Activated CD4-positive, alpha-beta T cell treated with anti-CD3 and anti-CD28 coated beads, Interleukin-2, amount 10 ng/mL, durations not matched to agents 7 days and 5 days (primary cell): Measurements from ENCODE around the gene SMIM35. TPM values are rescaled to one million over a fixed set of nuclear protein-coding genes. Genes with fewer than 3 reads are reported as not detected.
A peak's percentile ranks its signal among the peaks of the same experiment; 100 is the strongest.
"Not testable (repeated sequence)": the region's sequence is repeated elsewhere in the genome, so short reads cannot be mapped to it uniquely, and the experiment has no call there.

Experiments
- CTCF ChIA-PET: fragments of 350-600 bp; sonication (Branson Sonifier 250); formaldehyde crosslinking; loops from one replicate; lab custom pipeline; 2021; ENCODE audit warnings: antibody characterized with exemption; lab: Charles Lee
- POLR2A ChIA-PET: fragments of 350-600 bp; sonication (Branson Sonifier 250); formaldehyde crosslinking; loops from one replicate; lab custom pipeline; 2021; ENCODE audit warnings: antibody characterized with exemption; lab: Charles Lee
- DNase-seq: peaks from one replicate; pipeline ENCODE4 v3.0.0-alpha.2; 2020
- H3K27ac Mint-ChIP-seq: one replicate; pipeline ENCODE4 v1.8.0; 2021; ENCODE audit warnings: mild to moderate bottlenecking, moderate library complexity, mixed read lengths
- H3K27me3 Mint-ChIP-seq: one replicate; pipeline ENCODE4 v1.8.0; 2021; ENCODE audit warnings: mixed read lengths
- H3K36me3 Mint-ChIP-seq: one replicate; pipeline ENCODE4 v1.8.0; 2021; ENCODE audit warnings: low read depth, mixed read lengths
- H3K4me1 Mint-ChIP-seq: one replicate; pipeline ENCODE4 v1.8.0; 2021; ENCODE audit warnings: mixed read lengths
- H3K4me3 Mint-ChIP-seq: one replicate; pipeline ENCODE4 v1.8.0; 2021; ENCODE audit warnings: mild to moderate bottlenecking, moderate library complexity, mixed read lengths
- H3K9me3 Mint-ChIP-seq: one replicate; pipeline ENCODE4 v1.8.0; 2021; ENCODE audit warnings: mixed read lengths
- total RNA-seq, 2 experiments: library from RNA; stranded (reverse); gene quantifications; one replicate each; pipeline ENCODE4 v1.2.3, GENCODE V29; 2021

Gene SMIM35
- total RNA-seq, 2 experiments from 2014 or later: 0.27 TPM

- H3K27me3 Mint-ChIP-seq: not testable (repeated sequence)
- ChIA-PET CTCF (interaction anchor here (0.6 to 1.7 kb wide), 8 partner anchors 8 to 184 kb away, joined by 3 to 8 read pairs (median 4); no protein-coding TSS in a partner anchor), POLR2A (interaction anchor here (0.5 kb wide), 1 partner anchor 44 kb away, joined by 3 read pairs; no protein-coding TSS in a partner anchor)
- peaks cover 93% of the 10 kb centered on the region for H3K4me1 Mint-ChIP-seq
- H3K27ac Mint-ChIP-seq: peak overlapping the region; percentile 90
- peak overlapping the region; percentile 58 for H3K4me3 Mint-ChIP-seq
- H3K9me3 Mint-ChIP-seq: peaks cover 17% of the 10 kb centered on the region
- peak; percentile 46 for DNase-seq
- H3K36me3 Mint-ChIP-seq: peaks cover 29% of the 10 kb centered on the region
Observed at GRCh38 chr11:118007563-118008270, 79.0 kb downstream of the SMIM35 start.

DNA sequence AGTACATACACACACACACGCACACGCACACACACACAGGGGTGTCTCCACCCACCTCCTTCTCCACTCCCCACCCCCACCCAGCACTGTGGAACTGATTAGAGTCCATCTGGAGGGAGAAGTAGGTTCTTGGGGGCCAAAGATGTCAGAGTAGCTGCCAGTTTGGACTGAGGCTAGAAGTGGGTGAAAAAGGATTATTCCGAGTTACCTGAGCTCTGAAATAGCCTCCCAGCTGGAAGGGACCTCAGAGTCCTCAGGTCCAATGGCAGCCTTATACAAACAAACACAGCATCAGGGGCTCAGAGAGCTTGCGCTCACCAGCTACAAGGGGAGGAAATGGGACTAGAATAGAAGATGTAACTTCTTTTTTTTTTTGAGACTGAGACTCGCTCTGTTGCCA lies 79.7 kb downstream of the SMIM35 start:
- Mint-ChIP-seq H3K27me3 (no peaks in the 10 kb centered on the region), H3K36me3 (peaks cover 33% of the 10 kb centered on the region), H3K4me1 (peaks cover 93% of the 10 kb centered on the region), H3K9me3 (peaks cover 17% of the 10 kb centered on the region), H3K27ac (peak overlapping the region; percentile 90), H3K4me3 (peak overlapping the region; percentile 29)
- CTCF ChIA-PET: interaction anchor here (1.0 to 1.7 kb wide), 7 partner anchors 9 to 183 kb away, joined by 3 to 8 read pairs (median 4); no protein-coding TSS in a partner anchor
- POLR2A ChIA-PET: interaction anchor here (0.5 kb wide), 1 partner anchor 43 kb away, joined by 3 read pairs; no protein-coding TSS in a partner anchor
- no peak for DNase-seq

DNA sequence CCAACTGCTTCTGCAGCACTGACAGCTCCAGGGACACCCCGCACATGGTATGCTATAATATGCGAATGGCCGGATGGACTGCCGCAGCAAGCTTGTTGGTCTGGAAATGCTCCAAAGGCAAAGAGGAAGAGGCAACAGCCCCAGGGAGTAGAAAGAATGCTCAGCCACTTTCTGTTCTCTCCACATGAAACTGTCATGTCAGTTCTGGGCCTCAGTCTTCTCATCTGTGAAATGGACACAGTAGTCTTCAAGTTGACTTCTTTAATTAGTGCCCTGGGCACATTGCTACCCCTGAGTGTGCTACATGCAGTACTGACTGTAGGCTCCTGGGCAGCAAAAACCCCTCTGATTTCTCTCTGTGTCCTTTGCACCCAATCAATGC lies 80.6 kb downstream of the SMIM35 start:
- H3K27ac Mint-ChIP-seq: peak overlapping the region; percentile 90
- H3K4me3 Mint-ChIP-seq: no peak overlapping the region
- POLR2A ChIA-PET: no interaction called here

GRCh38 chr11:118005224-118006152 lies 81.3 kb downstream of the SMIM35 start:
- Mint-ChIP-seq H3K27me3 (no peaks in the 10 kb centered on the region), H3K9me3 (peaks cover 17% of the 10 kb centered on the region), H3K4me3 (no peak overlapping the region), H3K27ac (peak overlapping the region; percentile 90), H3K4me1 (peaks cover 100% of the 10 kb centered on the region), H3K36me3 (peaks cover 46% of the 10 kb centered on the region)
- ChIA-PET CTCF (interaction anchor here (0.9 to 5.7 kb wide), 9 partner anchors 10 to 51 kb away, joined by 3 to 39 read pairs (median 4); no protein-coding TSS in a partner anchor), POLR2A (no interaction called here)
- no peak for DNase-seq

More for the DNA sequence above, 80.6 kb downstream of the SMIM35 start:
- Mint-ChIP-seq H3K36me3 (peaks cover 39% of the 10 kb centered on the region), H3K9me3 (peaks cover 17% of the 10 kb centered on the region), H3K4me1 (peaks cover 94% of the 10 kb centered on the region), H3K27me3 (no peaks in the 10 kb centered on the region)
- no peak for DNase-seq
- CTCF ChIA-PET: interaction anchor here (1.3 to 5.7 kb wide), 5 partner anchors 9 to 46 kb away, joined by 4 to 39 read pairs (median 6); no protein-coding TSS in a partner anchor

DNA sequence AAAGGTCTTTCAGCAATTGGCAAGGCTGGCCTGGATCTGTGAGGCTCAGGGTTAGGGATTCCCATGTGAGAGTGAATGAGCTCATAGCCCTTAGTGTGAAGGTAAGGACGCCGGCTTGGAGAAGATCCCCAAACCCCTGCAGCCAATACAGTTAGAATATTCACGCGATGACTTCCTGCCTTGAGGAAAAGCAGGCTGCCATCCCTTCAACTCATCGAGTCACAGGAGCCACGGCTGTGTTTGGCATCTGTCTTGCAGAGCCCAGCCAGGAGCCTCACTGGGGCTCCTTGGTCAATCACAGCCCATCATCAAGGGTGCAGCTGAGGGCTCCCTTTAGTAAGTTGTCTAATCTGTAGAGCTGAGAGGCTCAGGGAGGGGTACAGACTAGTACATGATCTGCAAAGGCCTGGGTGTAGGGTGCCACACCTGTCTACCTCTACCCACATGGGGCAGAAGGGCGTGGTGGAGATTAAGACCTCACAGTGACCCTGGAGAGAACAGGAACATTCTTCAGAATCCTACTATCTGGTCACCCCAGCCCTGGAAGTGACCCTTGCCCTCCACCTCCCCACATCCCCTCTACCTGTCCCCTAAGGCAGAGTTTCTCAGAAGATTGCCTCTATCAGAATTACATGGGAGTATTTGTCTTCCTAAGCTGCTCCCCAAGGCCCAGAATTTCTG lies 82.1 kb downstream of the SMIM35 start:
- ChIA-PET POLR2A (no interaction called here), CTCF (interaction anchor here (0.9 to 5.7 kb wide), 8 partner anchors 11 to 50 kb away, joined by 3 to 39 read pairs (median 4); no protein-coding TSS in a partner anchor)
- Mint-ChIP-seq H3K4me1 (peaks cover 100% of the 10 kb centered on the region), H3K9me3 (peaks cover 17% of the 10 kb centered on the region), H3K4me3 (no peak overlapping the region), H3K27ac (peak overlapping the region; percentile 90), H3K27me3 (no peaks in the 10 kb centered on the region), H3K36me3 (peaks cover 54% of the 10 kb centered on the region)
- DNase-seq: no peak

- peak overlapping the region; percentile 58 for H3K4me3 Mint-ChIP-seq
- H3K9me3 Mint-ChIP-seq: peaks cover 17% of the 10 kb centered on the region
- CTCF ChIA-PET: interaction anchor here (1.1 to 5.7 kb wide), 5 partner anchors 12 to 56 kb away, joined by 3 to 40 read pairs (median 25); partner anchors contain the start of gene IL10RA
- POLR2A ChIA-PET: no interaction called here
- H3K36me3 Mint-ChIP-seq: peaks cover 65% of the 10 kb centered on the region
- no peaks in the 10 kb centered on the region for H3K27me3 Mint-ChIP-seq
- DNase-seq: no peak
- H3K4me1 Mint-ChIP-seq: peaks cover 100% of the 10 kb centered on the region
- H3K27ac Mint-ChIP-seq: peak overlapping the region; percentile 90
Observed at GRCh38 chr11:118003456-118003855, 83.3 kb downstream of the SMIM35 start.

GRCh38 chr11:118002541-118003423 lies 84.0 kb downstream of the SMIM35 start:
- Mint-ChIP-seq H3K27ac (peak overlapping the region; percentile 90), H3K36me3 (peaks cover 71% of the 10 kb centered on the region), H3K9me3 (peaks cover 17% of the 10 kb centered on the region), H3K4me1 (peaks cover 100% of the 10 kb centered on the region), H3K27me3 (no peaks in the 10 kb centered on the region), H3K4me3 (peak overlapping the region; percentile 58)
- DNase-seq: peak; percentile 60
- POLR2A ChIA-PET: interaction anchor here (0.7 to 2.1 kb wide), 5 partner anchors 15 to 52 kb away, joined by 3 to 8 read pairs (median 3); partner anchors contain the start of gene IL10RA
- CTCF ChIA-PET: interaction anchor here (0.9 to 5.7 kb wide), 7 partner anchors 9 to 186 kb away, joined by 3 to 40 read pairs (median 12); partner anchors contain the start of gene IL10RA

DNA sequence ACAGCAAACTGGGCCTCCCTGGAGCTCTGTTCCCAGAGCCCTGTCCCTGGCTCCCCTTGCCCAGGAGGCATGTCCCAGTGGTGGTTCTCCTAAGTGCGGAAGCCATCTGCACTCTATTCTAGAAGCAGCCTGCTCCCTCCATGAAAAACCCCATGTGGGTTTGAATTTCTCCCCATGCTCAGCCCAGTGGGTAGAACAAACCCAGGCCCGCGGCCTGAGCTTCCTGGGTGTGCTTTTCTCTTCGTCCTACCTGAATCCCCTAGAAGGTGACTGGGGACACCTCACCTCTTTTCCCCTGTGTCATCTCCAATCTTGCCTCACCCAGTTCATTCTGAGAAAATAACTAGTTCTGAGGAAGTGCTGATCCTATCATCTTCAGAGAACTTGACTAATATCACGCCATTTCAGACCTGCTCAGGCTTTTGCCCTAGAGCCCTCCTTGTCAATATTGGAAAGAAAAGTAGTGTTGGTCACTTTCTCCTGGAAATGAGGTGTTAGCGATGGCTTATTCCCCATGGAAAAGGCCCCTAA lies 84.7 kb downstream of the SMIM35 start:
- Mint-ChIP-seq H3K27ac (peak overlapping the region; percentile 90), H3K9me3 (peaks cover 17% of the 10 kb centered on the region), H3K27me3 (no peaks in the 10 kb centered on the region), H3K36me3 (peaks cover 78% of the 10 kb centered on the region), H3K4me1 (peaks cover 100% of the 10 kb centered on the region), H3K4me3 (peak overlapping the region; percentile 58)
- POLR2A ChIA-PET: interaction anchor here (0.7 to 2.1 kb wide), 8 partner anchors 15 to 51 kb away, joined by 3 to 8 read pairs (median 3); partner anchors contain the start of gene IL10RA
- peak; percentile 71 for DNase-seq
- CTCF ChIA-PET: interaction anchor here (0.6 to 5.7 kb wide), 8 partner anchors 10 to 185 kb away, joined by 3 to 40 read pairs (median 9); partner anchors contain the start of gene IL10RA

- POLR2A ChIA-PET: interaction anchor here (0.6 to 2.1 kb wide), 7 partner anchors 14 to 51 kb away, joined by 3 to 8 read pairs (median 3); no protein-coding TSS in a partner anchor
- H3K36me3 Mint-ChIP-seq: peaks cover 82% of the 10 kb centered on the region
Observed at GRCh38 chr11:118001494-118001971, 85.2 kb downstream of the SMIM35 start.

GRCh38 chr11:118000850-118001228 lies 85.9 kb downstream of the SMIM35 start:
- H3K4me3 Mint-ChIP-seq: no peak overlapping the region
- H3K4me1 Mint-ChIP-seq: peaks cover 97% of the 10 kb centered on the region
- H3K9me3 Mint-ChIP-seq: peaks cover 17% of the 10 kb centered on the region
- peaks cover 85% of the 10 kb centered on the region for H3K36me3 Mint-ChIP-seq
- CTCF ChIA-PET: interaction anchor here (1.2 to 5.7 kb wide), 5 partner anchors 13 to 51 kb away, joined by 3 to 40 read pairs (median 25); partner anchors contain the start of gene IL10RA
- no peak for DNase-seq
- POLR2A ChIA-PET: interaction anchor here (1.5 kb wide), 2 partner anchors 13 to 50 kb away, joined by 6 to 8 read pairs; no protein-coding TSS in a partner anchor
- H3K27me3 Mint-ChIP-seq: no peaks in the 10 kb centered on the region
- peak overlapping the region; percentile 90 for H3K27ac Mint-ChIP-seq

More at GRCh38 chr11:118001494-118001971, 85.2 kb downstream of the SMIM35 start:
- H3K27me3 Mint-ChIP-seq: no peaks in the 10 kb centered on the region
- H3K4me3 Mint-ChIP-seq: peak overlapping the region; percentile 58
- H3K9me3 Mint-ChIP-seq: peaks cover 17% of the 10 kb centered on the region
- peak overlapping the region; percentile 90 for H3K27ac Mint-ChIP-seq
- CTCF ChIA-PET: interaction anchor here (0.6 to 5.7 kb wide), 8 partner anchors 14 to 54 kb away, joined by 3 to 40 read pairs (median 8); partner anchors contain the start of gene IL10RA
- peaks cover 99% of the 10 kb centered on the region for H3K4me1 Mint-ChIP-seq
- DNase-seq: peak; percentile 66
